Endothelial cell of umbilical vein (primary cell): ENCODE measurements around the gene VTI1A.

Experiments used
- EZH2 ChIP-seq: IDR thresholded peaks from 2 replicates; pipeline ENCODE4 v1.6.1; 2012; ENCODE audit warnings: borderline replicate concordance, low read depth, mild to moderate bottlenecking, moderate library complexity, low read length, inconsistent platforms; ENCODE audit not compliant: severe bottlenecking
- JUN ChIP-seq: IDR thresholded peaks from 2 replicates; pipeline ENCODE4 v1.6.1; 2011; ENCODE audit warnings: borderline replicate concordance, low read depth; ENCODE audit not compliant: insufficient read length, insufficient read depth
- POLR2A ChIP-seq: IDR thresholded peaks from 2 replicates; pipeline ENCODE4 v1.6.1; 2012; ENCODE audit warnings: low read depth, mild to moderate bottlenecking, control low read depth, low read length
- POLR2AphosphoS5 ChIP-seq: IDR thresholded peaks from 2 replicates; pipeline ENCODE4 v1.6.1; 2012; ENCODE audit warnings: low read depth, mild to moderate bottlenecking, control low read depth, low read length, moderate library complexity; ENCODE audit not compliant: insufficient read depth
- TF ChIP-seq, protein P1 (sequence below), 2 donors: IDR thresholded peaks; 1 replicate in 1 of 2; 2 replicates in 1 of 2; pipeline ENCODE4 v1.5.1; 2011; ENCODE audit warnings: low read length in 2 of 2, mild to moderate bottlenecking in 2 of 2, moderate library complexity in 2 of 2, control low read depth in 1 of 2, inconsistent platforms in 1 of 2, low read depth in 1 of 2; ENCODE audit not compliant: insufficient read depth in 1 of 2; ENCODE audit errors: extremely low read depth in 1 of 2
- TF ChIP-seq, protein P2 (sequence below): IDR thresholded peaks from 2 replicates; pipeline ENCODE4 v1.6.1; 2011; ENCODE audit not compliant: insufficient read depth, insufficient read length

DNA sequence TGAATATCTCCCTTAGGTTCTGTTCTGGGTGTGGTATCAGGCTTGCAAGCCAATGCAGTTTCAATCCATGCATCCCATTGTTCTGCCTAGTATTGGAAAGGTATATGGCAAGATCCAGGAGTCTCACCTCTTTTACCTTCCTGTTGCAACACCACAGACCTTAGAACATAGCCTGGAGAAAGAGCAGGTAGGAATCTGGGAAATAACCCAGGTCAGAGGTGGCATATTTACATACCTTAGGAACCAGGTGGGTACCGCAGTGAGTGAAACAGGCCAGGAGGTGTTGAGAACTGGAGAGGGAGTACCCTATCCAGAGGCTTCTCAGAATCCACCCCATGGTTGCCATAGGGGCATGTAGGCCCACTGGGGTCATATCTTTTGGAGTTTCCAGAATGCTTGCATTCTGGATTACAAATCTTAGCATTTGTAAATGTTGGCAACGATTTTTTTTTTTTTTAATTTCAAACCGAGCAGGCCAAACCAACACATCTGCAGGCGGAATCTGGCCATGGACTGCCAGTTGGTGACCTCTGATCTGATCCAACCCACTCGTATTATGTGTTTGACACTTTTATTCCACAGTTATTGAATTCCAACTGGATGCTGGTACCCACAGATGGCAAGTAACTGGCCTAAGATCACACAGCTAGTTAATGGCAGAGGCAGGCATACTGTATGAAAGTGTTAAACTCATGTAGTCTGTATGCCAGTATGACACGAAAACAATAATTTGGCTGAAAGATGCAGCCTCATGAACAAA is 322.8 kb downstream of the VTI1A start:
- TF ChIP-seq, protein P1, sequence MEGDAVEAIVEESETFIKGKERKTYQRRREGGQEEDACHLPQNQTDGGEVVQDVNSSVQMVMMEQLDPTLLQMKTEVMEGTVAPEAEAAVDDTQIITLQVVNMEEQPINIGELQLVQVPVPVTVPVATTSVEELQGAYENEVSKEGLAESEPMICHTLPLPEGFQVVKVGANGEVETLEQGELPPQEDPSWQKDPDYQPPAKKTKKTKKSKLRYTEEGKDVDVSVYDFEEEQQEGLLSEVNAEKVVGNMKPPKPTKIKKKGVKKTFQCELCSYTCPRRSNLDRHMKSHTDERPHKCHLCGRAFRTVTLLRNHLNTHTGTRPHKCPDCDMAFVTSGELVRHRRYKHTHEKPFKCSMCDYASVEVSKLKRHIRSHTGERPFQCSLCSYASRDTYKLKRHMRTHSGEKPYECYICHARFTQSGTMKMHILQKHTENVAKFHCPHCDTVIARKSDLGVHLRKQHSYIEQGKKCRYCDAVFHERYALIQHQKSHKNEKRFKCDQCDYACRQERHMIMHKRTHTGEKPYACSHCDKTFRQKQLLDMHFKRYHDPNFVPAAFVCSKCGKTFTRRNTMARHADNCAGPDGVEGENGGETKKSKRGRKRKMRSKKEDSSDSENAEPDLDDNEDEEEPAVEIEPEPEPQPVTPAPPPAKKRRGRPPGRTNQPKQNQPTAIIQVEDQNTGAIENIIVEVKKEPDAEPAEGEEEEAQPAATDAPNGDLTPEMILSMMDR (IDR thresholded peaks at IDR 0.05; ENCODE audit: extremely low read depth in 1 of 2, insufficient read depth in 1 of 2, low read depth in 1 of 2, low read length in 2 of 2) = no peak
- no peak for TF ChIP-seq POLR2A
- no peak for TF ChIP-seq POLR2AphosphoS5
- TF ChIP-seq JUN = no peak
- TF ChIP-seq, protein P2, sequence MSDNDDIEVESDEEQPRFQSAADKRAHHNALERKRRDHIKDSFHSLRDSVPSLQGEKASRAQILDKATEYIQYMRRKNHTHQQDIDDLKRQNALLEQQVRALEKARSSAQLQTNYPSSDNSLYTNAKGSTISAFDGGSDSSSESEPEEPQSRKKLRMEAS = no peak
- TF ChIP-seq EZH2 = no peak
